Measurements from ENCODE around the gene CACNG7.

DNA sequence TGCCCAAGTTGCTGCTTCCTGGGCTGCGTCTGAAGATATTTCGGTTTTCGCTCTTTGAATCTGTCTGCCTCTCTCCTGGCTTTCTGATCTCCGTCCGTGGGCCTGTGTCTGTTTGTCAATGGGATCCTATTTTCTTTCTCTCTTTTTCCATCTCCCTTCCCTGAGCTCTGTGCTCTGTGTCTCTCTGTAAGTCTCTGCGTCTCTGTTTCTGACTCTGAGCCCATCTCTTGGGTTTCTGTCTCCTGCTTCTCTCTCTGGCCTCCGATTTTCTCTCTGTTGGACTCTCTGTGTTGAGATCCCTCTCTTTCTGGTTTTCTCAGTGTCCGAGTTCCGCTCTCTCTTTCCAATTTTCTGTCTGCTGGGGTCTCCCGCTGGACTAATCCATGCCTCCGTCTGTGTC, 25.3 kb upstream of the CACNG7 start:
- TF ChIP-seq CTCF (IDR thresholded peaks at IDR 0.05) (no peak), POLR2A (IDR thresholded peaks at IDR 0.05) (no peak)
